IMR-90 (cell line): Measurements from ENCODE around the gene CDC37L1. TPM values are rescaled to one million over a fixed set of nuclear protein-coding genes. Genes with fewer than 3 reads are reported as not detected.

Experiments used
- ATAC-seq: fragments of 200-7000 bp; cut with Tn5 transposase; 2 replicates; pipeline ENCODE4 v1.9.1; 2020; ENCODE audit warnings: low read depth, mild to moderate bottlenecking, moderate library complexity
- BruUV-seq: library from RNA; stranded (reverse); fragments of 400-500 nt; replicated peaks from 2 replicates; lab custom pipeline; 2021; lab: Mats Ljungman, UMichigan
- CTCF ChIA-PET: fragments of 300-600 bp; formaldehyde crosslinking; extraction: SDS; loops from one replicate; lab custom pipeline; 2021; ENCODE audit warnings: antibody characterized with exemption; lab: Yijun Ruan, JAX
- POLR2A ChIA-PET: fragments of 300-600 bp; sonication (Branson Sonifier 250); formaldehyde crosslinking; loops from one replicate; lab custom pipeline; 2022; ENCODE audit warnings: antibody characterized with exemption; ENCODE audit not compliant: unreplicated experiment; lab: Charles Lee
- DNase-seq: peaks from one replicate; pipeline ENCODE4 v3.0.0; 2013
- H2AFZ ChIP-seq: replicated peaks from 2 replicates; pipeline ENCODE3; 2013; ENCODE audit warnings: low read length, mild to moderate bottlenecking; ENCODE audit not compliant: poor library complexity
- H2AK5ac ChIP-seq: 2 replicates; pipeline ENCODE4 v1.6.1; 2013; ENCODE audit warnings: low read depth, low read length, inconsistent platforms
- H2AK9ac ChIP-seq: replicated peaks from 2 replicates; pipeline ENCODE3; 2013; ENCODE audit warnings: mild to moderate bottlenecking, low read depth, low read length, moderate library complexity; ENCODE audit not compliant: poor library complexity
- H2BK120ac ChIP-seq: 2 replicates; pipeline ENCODE4 v1.6.1; 2013; ENCODE audit warnings: low read depth, low read length, inconsistent platforms
- H2BK15ac ChIP-seq: 3 replicates; pipeline ENCODE4 v1.6.1; 2013; ENCODE audit warnings: low read depth, low read length, inconsistent platforms
- H2BK20ac ChIP-seq: 2 replicates; pipeline ENCODE4 v1.6.1; 2013; ENCODE audit warnings: low read depth, mild to moderate bottlenecking, inconsistent platforms, low read length, moderate library complexity
- H2BK5ac ChIP-seq: 2 replicates; pipeline ENCODE4 v1.6.1; 2013; ENCODE audit warnings: mild to moderate bottlenecking, low read depth, low read length, inconsistent platforms; ENCODE audit not compliant: poor library complexity, severe bottlenecking
- H3K14ac ChIP-seq: replicated peaks from 2 replicates; pipeline ENCODE4 v1.6.1; 2013; ENCODE audit warnings: low read depth, low read length, inconsistent platforms
- H3K18ac ChIP-seq: 2 replicates; pipeline ENCODE4 v1.6.1; 2013; ENCODE audit warnings: low read depth, low read length, control low read depth
- H3K23ac ChIP-seq: 2 replicates; pipeline ENCODE4 v1.6.1; 2013; ENCODE audit warnings: low read depth, low read length, inconsistent platforms
- H3K27ac ChIP-seq: 2 replicates; pipeline ENCODE4 v1.5.1; 2013; ENCODE audit warnings: mild to moderate bottlenecking, control low read depth, low read length; ENCODE audit not compliant: insufficient read depth
- H3K27me3 ChIP-seq: 2 replicates; pipeline ENCODE4 v1.6.1; 2013; ENCODE audit warnings: low read length; ENCODE audit not compliant: control insufficient read depth, insufficient read depth
- H3K36me3 ChIP-seq: 2 replicates; pipeline ENCODE4 v1.6.1; 2013; ENCODE audit warnings: low read length, mixed read lengths; ENCODE audit not compliant: control insufficient read depth, insufficient read depth
- H3K4ac ChIP-seq: 2 replicates; pipeline ENCODE4 v1.6.1; 2013; ENCODE audit warnings: low read depth, low read length, inconsistent platforms
- H3K4me1 ChIP-seq: 2 replicates; pipeline ENCODE4 v1.6.1; 2013; ENCODE audit warnings: low read length, mixed read lengths; ENCODE audit not compliant: control insufficient read depth, insufficient read depth
- H3K4me2 ChIP-seq: 2 replicates; pipeline ENCODE4 v1.6.1; 2013; ENCODE audit warnings: low read depth, mild to moderate bottlenecking, control low read depth, low read length, moderate library complexity
- H3K4me3 ChIP-seq: 2 replicates; pipeline ENCODE4 v1.5.1; 2013; ENCODE audit warnings: low read depth, mild to moderate bottlenecking, control low read depth, low read length, moderate library complexity; ENCODE audit not compliant: insufficient read depth
- H3K56ac ChIP-seq: 2 replicates; pipeline ENCODE4 v1.6.1; 2013; ENCODE audit warnings: low read length, inconsistent platforms; ENCODE audit not compliant: insufficient read depth; ENCODE audit errors: extremely low read depth
- H3K79me1 ChIP-seq, 2 experiments: 2 replicates each; pipeline ENCODE4 v1.6.1; 2013; ENCODE audit warnings: low read length in 2 of 2, inconsistent platforms in 1 of 2, low read depth in 1 of 2
- H3K9ac ChIP-seq: 2 replicates; pipeline ENCODE4 v1.6.1; 2013; ENCODE audit warnings: low read depth, low read length, control low read depth
- H3K9me1 ChIP-seq: 2 replicates; pipeline ENCODE4 v1.6.1; 2013; ENCODE audit warnings: low read length, inconsistent platforms; ENCODE audit not compliant: insufficient read depth
- H3K9me3 ChIP-seq: 2 replicates; pipeline ENCODE4 v1.6.1; 2013; ENCODE audit warnings: low read length; ENCODE audit not compliant: control insufficient read depth, insufficient read depth
- H4K20me1 ChIP-seq: 2 replicates; pipeline ENCODE4 v1.6.1; 2013; ENCODE audit warnings: low read length, inconsistent platforms; ENCODE audit not compliant: insufficient read depth
- H4K5ac ChIP-seq: 2 replicates; pipeline ENCODE4 v1.6.1; 2013; ENCODE audit warnings: mild to moderate bottlenecking, low read depth, low read length, control low read depth
- H4K8ac ChIP-seq, 2 experiments: 2 replicates each; pipeline ENCODE4 v1.6.1; 2013; ENCODE audit warnings: low read depth in 2 of 2, low read length in 2 of 2, control low read depth in 1 of 2, inconsistent platforms in 1 of 2
- H4K91ac ChIP-seq: 2 replicates; pipeline ENCODE4 v1.6.1; 2013; ENCODE audit warnings: low read depth, low read length, inconsistent platforms; ENCODE audit not compliant: insufficient read depth
- BHLHE40 ChIP-seq: fragments of 150-350 bp; IDR thresholded peaks from 2 replicates; pipeline ENCODE4 v1.6.1; 2016; ENCODE audit warnings: mild to moderate bottlenecking, low read depth, low read length
- CEBPB ChIP-seq: IDR thresholded peaks from 2 replicates; pipeline ENCODE4 v1.6.1; 2012; ENCODE audit warnings: low read depth, low read length, improper control_type of control experiment
- CHD1 ChIP-seq: IDR thresholded peaks from 2 replicates; pipeline ENCODE4 v1.6.1; 2012; ENCODE audit warnings: low read depth, low read length, improper control_type of control experiment
- MAZ ChIP-seq: IDR thresholded peaks from 2 replicates; pipeline ENCODE4 v1.6.1; 2012; ENCODE audit warnings: low read depth, mild to moderate bottlenecking, low read length, improper control_type of control experiment, moderate library complexity, borderline replicate concordance
- MXI1 ChIP-seq: IDR thresholded peaks from 2 replicates; pipeline ENCODE4 v1.6.1; 2012; ENCODE audit warnings: low read depth, mild to moderate bottlenecking, low read length, moderate library complexity, borderline replicate concordance
- RAD21 ChIP-seq: IDR thresholded peaks from 2 replicates; pipeline ENCODE4 v1.6.1; 2012; ENCODE audit warnings: low read length, improper control_type of control experiment
- USF2 ChIP-seq: fragments of 150-350 bp; IDR thresholded peaks from 2 replicates; pipeline ENCODE4 v1.6.1; 2017; ENCODE audit warnings: mild to moderate bottlenecking, antibody characterized with exemption, low read length, low read depth
- WGBS, 2 experiments: methylation state at CpG; one replicate each; pipeline versions ENCODE4 v1.1.5 to v1.1.7; 2013; ENCODE audit warnings: missing lambda C conversion rate in 2 of 2; ENCODE audit not compliant: insufficient read length in 1 of 2; ENCODE audit errors: extremely low coverage in 2 of 2; 5-methylcytosine and 5-hydroxymethylcytosine counted together
- dilution Hi-C: fragments of 300-500 bp; cut with HindIII; formaldehyde crosslinking; loops from one replicate; pipeline ENCODE4 v1.14.3; 2018; ENCODE audit warnings: low sequenced_read_pairs; ENCODE audit not compliant: unreplicated experiment
- in situ Hi-C: fragments of 300-500 bp; cut with MboI; formaldehyde crosslinking; loops from 3 replicates; pipeline ENCODE4 v1.14.3; 2019; ENCODE audit warnings: low sequenced_read_pairs, inconsistent platforms, mixed read lengths
- intact Hi-C: fragments of 100-400 bp; cut with micrococcal nuclease; formaldehyde crosslinking; loops from 2 replicates; pipeline ENCODE4 v1.10.0; 2022
- polyA plus RNA-seq, 3 experiments: library from polyadenylated mRNA; depleted of rRNA; stranded (reverse); fragments of >200 nt; gene quantifications; 2 replicates each; pipeline ENCODE4 v1.2.3, GENCODE V29; 2012; ENCODE audit warnings: low replicate concordance in 1 of 3
- total RNA-seq: library from RNA; depleted of rRNA; stranded (reverse); fragments of >200 nt; gene quantifications from 2 replicates; pipeline ENCODE4 v1.2.3, GENCODE V29; 2012

The CDC37L1 gene
- total and polyA plus RNA-seq, 2 of the 4 experiments (the other 2 are of a cell fraction), result 6.6 to 7.3 TPM

GRCh38 chr9:4700091-4700490, 20.7 kb downstream of the CDC37L1 start:
- Histone ChIP-seq H3K9ac (no peak overlapping the region), H3K23ac (no peak overlapping the region), H3K4me1 (peaks cover 3% of the 10 kb centered on the region; the same call in 1 of the 2 replicates), H3K4ac (no peak overlapping the region), H2BK120ac (no peak overlapping the region), H4K5ac (no peak overlapping the region), H3K9me3 (no peaks in the 10 kb centered on the region), H2BK20ac (no peak overlapping the region), H3K4me3 (no peak overlapping the region), H3K36me3 (peaks cover 10% of the 10 kb centered on the region), H4K91ac (no peak overlapping the region), H3K14ac (no peak overlapping the region), H4K20me1 (0 out of 2 replicates have a peak, but pooled peaks cover 3% of the 10 kb centered on the region), H2AFZ (no peak overlapping the region), H4K8ac (no peak overlapping the region), H2AK9ac (no peak overlapping the region), H2AK5ac (no peak overlapping the region), H3K56ac (no peak overlapping the region), H3K18ac (no peak overlapping the region), H2BK15ac (no peak overlapping the region), H3K9me1 (no peaks in the 10 kb centered on the region), H2BK5ac (no peak overlapping the region), H3K27me3 (no peaks in the 10 kb centered on the region), H3K79me1 (peaks cover 8 to 14% of the 10 kb centered on the region in 2 experiments; a peak in 3 of 4 replicates), H3K4me2 (no peak overlapping the region), H3K27ac (no peak overlapping the region)
- DNase-seq (peak; percentile 10), ATAC-seq (peak; percentile 32; the same call in 1 of the 2 replicates)
- in situ Hi-C loops (no loop called here), dilution Hi-C loops (no loop called here), intact Hi-C loops (no loop called here)
- POLR2A ChIA-PET, result no interaction called here
- CTCF ChIA-PET, result no interaction called here
- no TSS peak for BruUV-seq
- 92% methylated on average over 2 of the region's 3 CpGs; no CpG with 5 or more reads in 1 of the 2 experiments for WGBS, 2 experiments
- TF ChIP-seq CEBPB (peak; percentile 85), BHLHE40 (no peak), MAZ (no peak), MXI1 (no peak), USF2 (no peak), CHD1 (no peak), RAD21 (no peak)
